Activated T-cell treated with anti-CD3 and anti-CD28 coated beads, Interleukin-2, amount 50 U/mL, for 4 hours (primary cell): ENCODE data around the gene PCDHB5. TPM values are rescaled to one million over a fixed set of nuclear protein-coding genes. Genes with fewer than 3 reads are reported as not detected.
"Not testable (repeated sequence)": the region's sequence is repeated elsewhere in the genome, so short reads cannot be mapped to it uniquely, and the experiment has no call there.

ENCODE experiments used
- ATAC-seq, 2 donors: fragments of 200-7000 bp; cut with Tn5 transposase; one replicate each; pipeline ENCODE4 v1.10.0; 2021
- DNase-seq: peaks from one replicate; pipeline ENCODE4 v3.0.0-alpha.2; 2020
- H3K27me3 Mint-ChIP-seq: one replicate; pipeline ENCODE4 v1.8.0; 2021; ENCODE audit warnings: low read depth, mixed read lengths
- H3K36me3 Mint-ChIP-seq: one replicate; pipeline ENCODE4 v1.8.0; 2022; ENCODE audit warnings: mixed read lengths; ENCODE audit not compliant: insufficient read depth
- H3K4me1 Mint-ChIP-seq: one replicate; pipeline ENCODE4 v1.8.0; 2021; ENCODE audit warnings: low read depth, mixed read lengths
- H3K4me3 Mint-ChIP-seq: one replicate; pipeline ENCODE4 v1.8.0; 2021; ENCODE audit warnings: mild to moderate bottlenecking, moderate library complexity, mixed read lengths
- H3K9me3 Mint-ChIP-seq: one replicate; pipeline ENCODE4 v1.8.0; 2021; ENCODE audit warnings: mixed read lengths
- total RNA-seq, 3 donors: library from RNA; stranded (reverse); gene quantifications; one replicate each; pipeline ENCODE4 v1.2.1, GENCODE V29; 2021

Gene PCDHB5
- total RNA-seq, 3 donors from 2014 or later, result 0.13 to 0.16 TPM; not detected in 1

DNA sequence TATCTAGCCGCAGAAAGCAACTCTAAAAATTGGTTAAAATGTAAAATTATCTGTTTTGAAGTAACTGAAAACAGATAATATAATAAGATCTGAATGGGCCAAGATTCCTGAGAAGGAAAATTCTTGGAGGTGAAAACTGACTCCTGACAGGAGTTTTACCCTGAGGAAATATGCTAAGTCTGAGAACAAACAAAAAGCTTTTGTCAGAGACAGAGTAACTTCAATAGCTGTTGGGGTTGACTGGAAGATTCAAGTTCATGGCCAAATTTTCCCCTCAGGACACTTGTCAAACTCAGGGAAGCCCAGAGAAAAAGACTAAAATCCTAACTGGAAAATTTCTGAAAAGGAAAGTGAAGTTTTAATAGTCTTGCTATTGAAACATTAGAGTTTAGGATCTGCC lies 7.7 kb upstream of the PCDHB5 start:
- H3K27me3 Mint-ChIP-seq, result peaks cover 29% of the 10 kb centered on the region
- peaks cover 2% of the 10 kb centered on the region for H3K36me3 Mint-ChIP-seq
- no peak for ATAC-seq
- no peaks in the 10 kb centered on the region for H3K4me1 Mint-ChIP-seq
- H3K9me3 Mint-ChIP-seq, result peaks cover 11% of the 10 kb centered on the region
- no peak for DNase-seq
- H3K4me3 Mint-ChIP-seq, result no peak overlapping the region

DNA sequence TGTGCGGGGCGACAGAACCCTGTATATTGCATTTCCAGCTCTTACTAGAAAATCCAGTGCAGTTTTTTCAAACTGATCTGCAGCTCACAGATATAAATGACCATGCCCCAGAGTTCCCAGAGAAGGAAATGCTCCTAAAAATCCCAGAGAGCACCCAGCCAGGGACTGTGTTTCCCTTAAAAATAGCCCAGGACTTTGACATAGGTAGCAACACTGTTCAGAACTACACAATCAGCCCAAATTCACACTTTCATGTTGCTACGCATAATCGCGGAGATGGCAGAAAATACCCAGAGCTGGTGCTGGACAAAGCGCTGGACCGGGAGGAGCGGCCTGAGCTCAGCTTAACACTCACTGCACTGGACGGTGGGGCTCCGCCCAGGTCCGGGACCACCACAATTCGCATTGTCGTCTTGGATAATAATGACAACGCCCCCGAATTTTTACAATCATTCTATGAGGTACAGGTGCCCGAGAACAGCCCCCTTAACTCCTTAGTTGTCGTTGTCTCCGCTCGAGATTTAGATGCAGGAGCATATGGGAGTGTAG lies 786 bp downstream of the PCDHB5 start:
- H3K27me3 Mint-ChIP-seq, result peaks cover 18% of the 10 kb centered on the region
- DNase-seq (no peak), ATAC-seq (no peak)
- no peaks in the 10 kb centered on the region for H3K36me3 Mint-ChIP-seq
- H3K4me1 Mint-ChIP-seq, result peaks cover 3% of the 10 kb centered on the region
- H3K9me3 Mint-ChIP-seq, result peaks cover 29% of the 10 kb centered on the region
- no peak overlapping the region for H3K4me3 Mint-ChIP-seq

DNA sequence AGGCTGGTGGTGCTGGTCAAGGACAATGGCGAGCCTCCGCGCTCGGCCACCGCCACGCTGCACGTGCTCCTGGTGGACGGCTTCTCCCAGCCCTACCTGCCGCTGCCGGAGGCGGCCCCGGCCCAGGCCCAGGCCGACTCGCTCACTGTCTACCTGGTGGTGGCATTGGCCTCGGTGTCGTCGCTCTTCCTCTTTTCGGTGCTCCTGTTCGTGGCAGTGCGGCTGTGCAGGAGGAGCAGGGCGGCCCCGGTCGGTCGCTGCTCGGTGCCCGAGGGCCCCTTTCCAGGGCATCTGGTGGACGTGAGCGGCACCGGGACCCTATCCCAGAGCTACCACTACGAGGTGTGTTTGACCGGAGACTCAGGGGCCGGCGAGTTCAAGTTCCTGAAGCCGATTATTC lies 2.3 kb downstream of the PCDHB5 start:
- ATAC-seq, H3K4me1 Mint-ChIP-seq, H3K36me3 Mint-ChIP-seq, H3K4me3 Mint-ChIP-seq, DNase-seq: not testable (repeated sequence)
- peaks cover 18% of the 10 kb centered on the region for H3K27me3 Mint-ChIP-seq
- peaks cover 25% of the 10 kb centered on the region for H3K9me3 Mint-ChIP-seq

DNA sequence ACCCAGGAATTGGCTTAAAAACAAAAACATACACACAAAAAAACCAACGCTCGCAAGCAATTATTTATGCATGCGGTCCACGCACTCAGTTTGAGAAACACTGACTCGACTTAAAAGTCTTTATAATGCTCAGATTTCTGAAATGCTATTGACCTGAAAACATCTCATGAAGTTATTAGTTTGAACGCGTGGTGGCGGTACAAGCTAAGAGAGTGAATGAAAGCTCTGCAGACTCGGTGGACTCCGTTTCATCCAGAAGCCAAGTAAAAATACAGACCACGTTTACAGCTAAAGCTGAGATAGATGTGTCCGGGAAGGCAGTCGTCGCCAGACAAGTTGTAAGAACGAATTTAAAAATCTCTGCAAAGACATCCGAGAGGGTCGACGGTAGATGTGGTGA lies 14.8 kb downstream of the PCDHB5 start, which contains the start of gene PCDHB6:
PCDHB6 (plus strand) TSS at position 246 of the 400 bp plus-strand sequence. CDS start 201 bp downstream, outside the sequence.
- no peak within 1 kb of the TSS for H3K4me3 Mint-ChIP-seq
- no peaks in the 10 kb centered on the region for H3K36me3 Mint-ChIP-seq
- peaks cover 38% of the 10 kb centered on the region for H3K27me3 Mint-ChIP-seq
- no peak for ATAC-seq
- peaks cover 3% of the 10 kb centered on the region for H3K4me1 Mint-ChIP-seq
- H3K9me3 Mint-ChIP-seq, result peaks cover 14% of the 10 kb centered on the region
- DNase-seq, result no peak

DNA sequence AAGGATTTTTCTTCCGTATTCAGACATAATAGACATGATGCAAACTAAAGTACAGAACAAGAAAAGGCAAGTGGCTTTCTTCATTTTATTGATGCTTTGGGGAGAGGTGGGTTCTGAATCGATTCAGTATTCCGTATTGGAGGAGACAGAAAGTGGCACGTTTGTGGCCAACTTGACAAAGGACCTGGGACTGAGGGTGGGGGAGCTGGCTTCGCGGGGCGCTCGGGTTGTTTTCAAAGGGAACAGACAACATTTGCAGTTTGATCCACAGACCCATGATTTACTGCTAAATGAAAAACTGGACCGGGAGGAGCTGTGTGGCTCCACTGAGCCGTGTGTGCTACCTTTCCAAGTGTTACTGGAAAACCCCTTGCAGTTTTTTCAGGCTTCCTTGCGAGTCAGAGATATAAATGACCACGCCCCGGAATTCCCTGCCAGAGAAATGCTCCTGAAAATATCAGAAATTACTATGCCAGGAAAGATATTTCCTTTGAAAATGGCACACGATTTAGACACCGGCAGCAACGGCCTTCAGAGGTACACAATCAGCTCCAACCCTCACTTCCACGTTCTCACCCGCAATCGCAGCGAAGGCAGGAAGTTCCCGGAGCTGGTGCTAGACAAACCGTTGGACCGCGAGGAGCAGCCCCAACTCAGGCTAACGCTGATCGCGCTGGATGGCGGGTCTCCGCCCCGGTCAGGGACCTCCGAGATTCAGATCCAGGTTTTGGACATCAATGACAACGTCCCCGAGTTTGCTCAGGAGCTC lies 15.4 kb downstream of the PCDHB5 start:
- peaks cover 42% of the 10 kb centered on the region for H3K27me3 Mint-ChIP-seq
- H3K4me1 Mint-ChIP-seq, result peaks cover 3% of the 10 kb centered on the region
- ATAC-seq (no peak), DNase-seq (no peak)
- H3K9me3 Mint-ChIP-seq, result peaks cover 16% of the 10 kb centered on the region
- no peaks in the 10 kb centered on the region for H3K36me3 Mint-ChIP-seq
- H3K4me3 Mint-ChIP-seq, result no peak overlapping the region

DNA sequence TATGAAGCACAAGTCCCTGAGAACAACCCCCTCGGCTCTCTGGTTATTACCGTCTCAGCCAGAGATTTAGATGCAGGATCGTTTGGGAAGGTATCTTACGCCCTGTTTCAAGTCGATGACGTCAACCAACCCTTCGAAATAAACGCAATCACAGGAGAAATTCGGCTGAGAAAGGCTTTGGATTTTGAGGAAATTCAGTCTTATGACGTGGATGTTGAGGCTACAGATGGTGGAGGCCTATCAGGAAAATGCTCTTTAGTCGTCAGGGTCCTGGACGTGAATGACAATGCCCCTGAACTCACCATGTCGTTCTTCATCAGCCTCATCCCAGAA lies 16.0 kb downstream of the PCDHB5 start:
- no peak for ATAC-seq
- Mint-ChIP-seq H3K27me3 (peaks cover 46% of the 10 kb centered on the region), H3K9me3 (peaks cover 16% of the 10 kb centered on the region), H3K4me3 (no peak overlapping the region), H3K4me1 (peaks cover 3% of the 10 kb centered on the region), H3K36me3 (no peaks in the 10 kb centered on the region)
- no peak for DNase-seq

DNA sequence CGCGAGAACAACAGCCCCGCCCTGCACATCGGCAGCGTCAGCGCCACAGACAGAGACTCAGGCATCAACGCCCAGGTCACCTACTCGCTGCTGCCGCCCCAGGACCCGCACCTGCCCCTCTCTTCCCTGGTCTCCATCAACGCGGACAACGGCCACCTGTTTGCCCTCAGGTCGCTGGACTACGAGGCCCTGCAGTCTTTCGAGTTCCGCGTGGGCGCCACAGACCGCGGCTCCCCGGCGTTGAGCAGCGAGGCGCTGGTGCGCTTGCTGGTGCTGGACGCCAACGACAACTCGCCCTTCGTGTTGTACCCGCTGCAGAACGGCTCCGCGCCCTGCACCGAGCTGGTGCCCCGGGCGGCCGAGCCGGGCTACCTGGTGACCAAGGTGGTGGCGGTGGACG lies 16.6 kb downstream of the PCDHB5 start:
- not testable (repeated sequence) for H3K4me1 Mint-ChIP-seq, H3K4me3 Mint-ChIP-seq, H3K36me3 Mint-ChIP-seq, DNase-seq, ATAC-seq
- peaks cover 16% of the 10 kb centered on the region for H3K9me3 Mint-ChIP-seq
- peaks cover 51% of the 10 kb centered on the region for H3K27me3 Mint-ChIP-seq

DNA sequence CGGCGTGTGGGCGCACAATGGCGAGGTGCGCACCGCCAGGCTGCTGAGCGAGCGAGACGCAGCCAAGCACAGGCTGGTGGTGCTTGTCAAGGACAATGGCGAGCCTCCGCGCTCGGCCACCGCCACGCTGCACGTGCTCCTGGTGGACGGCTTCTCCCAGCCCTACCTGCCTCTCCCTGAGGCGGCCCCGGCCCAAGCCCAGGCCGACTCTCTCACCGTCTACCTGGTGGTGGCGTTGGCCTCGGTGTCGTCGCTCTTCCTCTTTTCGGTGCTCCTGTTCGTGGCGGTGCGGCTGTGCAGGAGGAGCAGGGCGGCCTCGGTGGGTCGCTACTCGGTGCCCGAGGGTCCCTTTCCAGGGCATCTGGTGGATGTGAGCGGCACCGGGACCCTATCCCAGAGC lies 17.1 kb downstream of the PCDHB5 start:
- not testable (repeated sequence) for ATAC-seq, H3K4me1 Mint-ChIP-seq, H3K36me3 Mint-ChIP-seq, H3K4me3 Mint-ChIP-seq, DNase-seq
- Mint-ChIP-seq H3K9me3 (peaks cover 16% of the 10 kb centered on the region), H3K27me3 (peaks cover 56% of the 10 kb centered on the region)

DNA sequence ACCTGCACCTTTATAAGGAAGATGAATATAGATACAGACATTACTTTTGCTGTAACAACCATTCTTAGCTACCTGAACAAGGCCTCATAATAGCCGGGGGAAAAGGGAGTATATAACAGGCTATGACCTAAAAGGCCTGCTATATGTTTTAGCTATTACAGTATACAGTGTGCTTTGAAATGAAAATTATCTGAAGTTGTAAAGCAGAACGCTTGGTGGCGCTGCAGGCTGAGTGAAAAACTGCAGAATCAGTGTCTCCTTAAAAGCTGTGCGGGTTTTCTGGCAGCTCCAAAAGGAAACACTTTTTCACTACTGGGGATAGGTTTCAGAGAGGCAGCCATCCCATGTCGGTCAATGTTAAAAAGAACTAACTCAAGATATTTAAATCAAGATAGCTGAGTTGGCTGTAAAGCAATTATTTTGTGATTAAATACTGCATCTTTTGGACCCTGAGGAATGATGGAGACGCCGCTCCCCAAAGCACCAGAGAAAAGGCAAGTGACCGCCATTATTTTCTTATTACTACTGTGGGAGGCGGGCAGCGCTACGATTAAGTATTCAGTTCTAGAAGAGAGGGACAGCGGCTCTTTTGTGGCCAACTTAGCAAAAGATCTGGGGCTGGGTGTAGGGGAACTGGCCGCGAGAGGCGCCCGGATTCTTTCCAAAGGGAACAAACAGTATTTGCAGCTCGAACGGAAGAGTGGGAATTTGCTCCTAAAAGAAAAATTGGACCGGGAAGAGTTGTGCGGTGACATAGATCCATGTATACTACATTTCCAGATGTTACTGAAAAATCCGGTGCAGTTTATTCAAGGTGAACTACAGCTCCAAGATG lies 20.8 kb downstream of the PCDHB5 start:
- no peaks in the 10 kb centered on the region for H3K36me3 Mint-ChIP-seq
- H3K9me3 Mint-ChIP-seq, result peaks cover 15% of the 10 kb centered on the region
- H3K4me3 Mint-ChIP-seq, result no peak overlapping the region
- DNase-seq (no peak), ATAC-seq (no peak)
- no peaks in the 10 kb centered on the region for H3K4me1 Mint-ChIP-seq
- H3K27me3 Mint-ChIP-seq, result peaks cover 50% of the 10 kb centered on the region

DNA sequence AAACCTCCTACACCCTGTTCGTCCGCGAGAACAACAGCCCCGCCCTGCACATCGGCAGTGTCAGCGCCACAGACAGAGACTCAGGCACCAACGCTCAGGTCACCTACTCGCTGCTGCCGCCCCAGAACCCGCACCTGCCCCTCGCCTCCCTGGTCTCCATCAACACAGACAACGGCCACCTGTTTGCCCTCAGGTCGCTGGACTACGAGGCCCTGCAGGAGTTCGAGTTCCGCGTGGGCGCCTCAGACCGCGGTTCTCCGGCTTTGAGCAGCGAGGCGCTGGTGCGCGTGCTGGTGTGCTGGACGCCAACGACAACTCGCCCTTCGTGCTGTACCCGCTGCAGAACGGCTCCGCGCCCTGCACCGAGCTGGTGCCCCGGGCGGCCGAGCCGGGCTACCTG lies 22.4 kb downstream of the PCDHB5 start:
- ATAC-seq, H3K36me3 Mint-ChIP-seq, H3K9me3 Mint-ChIP-seq, DNase-seq, H3K4me3 Mint-ChIP-seq, H3K4me1 Mint-ChIP-seq: not testable (repeated sequence)
- H3K27me3 Mint-ChIP-seq, result peaks cover 43% of the 10 kb centered on the region

DNA sequence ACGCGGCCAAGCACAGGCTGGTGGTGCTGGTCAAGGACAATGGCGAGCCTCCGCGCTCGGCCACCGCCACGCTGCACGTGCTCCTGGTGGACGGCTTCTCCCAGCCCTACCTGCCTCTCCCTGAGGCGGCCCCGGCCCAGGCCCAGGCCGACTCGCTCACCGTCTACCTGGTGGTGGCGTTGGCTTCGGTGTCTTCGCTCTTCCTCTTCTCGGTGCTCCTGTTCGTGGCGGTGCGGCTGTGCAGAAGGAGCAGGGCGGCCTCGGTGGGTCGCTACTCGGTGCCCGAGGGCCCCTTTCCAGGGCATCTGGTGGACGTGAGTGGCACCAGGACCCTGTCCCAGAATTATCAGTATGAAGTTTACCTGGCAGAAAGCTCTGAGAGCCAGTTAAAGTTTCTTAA lies 22.9 kb downstream of the PCDHB5 start:
- not testable (repeated sequence) for H3K4me3 Mint-ChIP-seq, H3K4me1 Mint-ChIP-seq, ATAC-seq, H3K36me3 Mint-ChIP-seq, DNase-seq
- peaks cover 39% of the 10 kb centered on the region for H3K27me3 Mint-ChIP-seq
- peaks cover 11% of the 10 kb centered on the region for H3K9me3 Mint-ChIP-seq

DNA sequence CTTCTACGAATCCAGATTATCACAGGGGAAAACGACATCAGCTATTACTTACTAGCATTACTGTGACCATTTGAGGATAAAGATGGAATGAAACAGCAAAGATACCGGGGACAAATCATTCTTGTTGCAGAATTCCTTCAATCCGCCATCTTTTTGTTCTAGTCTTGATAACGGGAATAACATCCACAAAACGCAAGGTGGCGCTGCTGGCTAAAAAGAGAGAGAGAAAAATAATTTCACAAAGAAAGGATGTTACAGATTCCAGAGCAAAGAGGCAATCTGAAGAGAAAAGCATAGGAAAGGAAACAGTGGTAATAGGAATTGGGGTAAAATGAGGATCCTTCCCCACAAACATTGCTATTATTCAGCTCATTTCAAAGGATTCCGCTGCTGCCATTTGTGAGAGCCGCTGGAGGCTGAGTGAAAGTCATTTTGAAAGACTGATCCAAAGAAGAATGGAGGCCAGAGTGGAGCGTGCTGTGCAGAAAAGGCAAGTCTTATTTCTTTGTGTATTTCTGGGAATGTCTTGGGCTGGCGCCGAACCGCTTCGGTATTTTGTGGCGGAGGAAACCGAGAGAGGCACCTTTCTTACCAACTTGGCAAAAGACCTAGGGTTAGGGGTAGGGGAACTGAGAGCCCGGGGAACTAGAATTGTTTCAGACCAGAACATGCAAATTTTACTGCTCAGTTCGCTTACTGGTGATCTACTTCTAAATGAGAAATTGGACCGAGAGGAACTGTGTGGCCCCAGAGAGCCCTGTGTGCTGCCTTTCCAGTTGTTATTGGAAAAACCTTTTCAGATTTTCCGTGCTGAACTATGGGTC lies 37.6 kb downstream of the PCDHB5 start, which contains the start of gene PCDHB7:
PCDHB7 (plus strand) TSS at position 264 of the 824 bp plus-strand sequence; CDS start at position 456, 192 bp downstream.
- H3K36me3 Mint-ChIP-seq, result no peaks in the 10 kb centered on the region
- H3K4me3 Mint-ChIP-seq, result no peak within 1 kb of the TSS
- H3K4me1 Mint-ChIP-seq, result peaks cover 4% of the 10 kb centered on the region
- H3K9me3 Mint-ChIP-seq, result peaks cover 5% of the 10 kb centered on the region
- ATAC-seq, result no peak
- no peak for DNase-seq
- H3K27me3 Mint-ChIP-seq, result peaks cover 33% of the 10 kb centered on the region

DNA sequence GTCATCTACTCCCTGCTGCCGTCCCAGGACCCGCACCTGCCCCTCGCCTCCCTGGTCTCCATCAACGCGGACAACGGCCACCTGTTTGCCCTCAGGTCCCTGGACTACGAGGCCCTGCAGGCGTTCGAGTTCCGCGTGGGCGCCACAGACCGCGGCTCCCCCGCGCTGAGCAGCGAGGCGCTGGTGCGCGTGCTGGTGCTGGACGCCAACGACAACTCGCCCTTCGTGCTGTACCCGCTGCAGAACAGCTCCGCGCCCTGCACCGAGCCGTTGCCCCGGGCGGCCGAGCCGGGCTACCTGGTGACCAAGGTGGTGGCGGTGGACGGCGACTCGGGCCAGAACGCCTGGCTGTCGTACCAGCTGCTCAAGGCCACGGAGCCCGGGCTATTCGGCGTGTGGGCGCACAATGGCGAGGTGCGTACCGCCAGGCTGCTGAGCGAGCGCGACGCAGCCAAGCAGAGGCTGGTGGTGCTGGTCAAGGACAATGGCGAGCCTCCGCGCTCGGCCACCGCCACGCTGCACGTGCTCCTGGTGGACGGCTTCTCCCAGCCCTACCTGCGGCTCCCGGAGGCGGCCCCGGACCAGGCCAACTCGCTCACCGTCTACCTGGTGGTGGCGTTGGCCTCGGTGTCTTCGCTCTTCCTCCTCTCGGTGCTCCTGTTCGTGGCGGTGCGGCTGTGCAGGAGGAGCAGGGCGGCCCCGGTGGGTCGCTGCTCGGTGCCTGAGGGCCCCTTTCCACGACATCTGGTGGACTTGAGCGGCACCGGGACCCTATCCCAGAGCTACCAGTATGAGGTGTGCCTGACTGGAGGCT lies 39.5 kb downstream of the PCDHB5 start:
- H3K4me3 Mint-ChIP-seq, H3K4me1 Mint-ChIP-seq, H3K36me3 Mint-ChIP-seq: not testable (repeated sequence)

More for the DNA sequence above, 39.5 kb downstream of the PCDHB5 start:
- ATAC-seq, H3K9me3 Mint-ChIP-seq, DNase-seq: not testable (repeated sequence)
- H3K27me3 Mint-ChIP-seq, result peaks cover 25% of the 10 kb centered on the region
